ENCODE data around the gene ADORA1. TPM values are rescaled to one million over a fixed set of nuclear protein-coding genes. Genes with fewer than 3 reads are reported as not detected.

ADORA1 gene
- polyA plus RNA-seq, 1 of the 3 experiments (the other 2 are of a cell fraction): 4.8 TPM

DNA sequence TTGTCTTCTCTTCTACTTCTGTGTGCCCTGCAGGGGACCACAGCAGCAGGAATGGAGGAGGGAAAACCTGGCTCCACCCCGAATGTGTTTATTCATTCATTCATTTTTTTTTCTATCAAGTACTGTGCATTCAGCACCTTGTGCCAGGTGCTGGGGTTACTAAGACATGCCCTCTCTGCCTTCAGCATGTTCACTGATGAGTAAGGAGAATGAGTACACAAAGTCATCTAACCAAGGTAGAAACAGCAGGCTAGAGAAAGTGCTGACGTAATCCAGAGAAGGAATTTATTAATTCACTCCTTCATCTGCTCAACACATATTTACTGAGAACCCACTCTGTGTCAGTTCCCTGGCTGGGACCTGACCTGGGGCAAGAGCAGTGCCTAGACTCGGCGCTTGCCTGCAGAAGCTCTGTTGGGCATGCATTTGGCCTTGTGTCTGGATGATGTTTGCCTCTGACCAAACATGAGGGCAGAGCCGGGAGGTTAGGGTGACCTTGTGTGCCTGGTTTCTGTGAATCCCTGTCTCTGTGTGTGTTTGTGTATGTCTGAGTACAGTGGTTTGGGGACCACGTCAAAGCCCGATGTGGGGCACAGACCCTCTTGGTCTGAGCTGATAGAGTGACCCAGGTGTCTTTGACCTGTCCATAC lies 38.4 kb upstream of the ADORA1 start (continued):
- TF ChIP-seq, protein P1, sequence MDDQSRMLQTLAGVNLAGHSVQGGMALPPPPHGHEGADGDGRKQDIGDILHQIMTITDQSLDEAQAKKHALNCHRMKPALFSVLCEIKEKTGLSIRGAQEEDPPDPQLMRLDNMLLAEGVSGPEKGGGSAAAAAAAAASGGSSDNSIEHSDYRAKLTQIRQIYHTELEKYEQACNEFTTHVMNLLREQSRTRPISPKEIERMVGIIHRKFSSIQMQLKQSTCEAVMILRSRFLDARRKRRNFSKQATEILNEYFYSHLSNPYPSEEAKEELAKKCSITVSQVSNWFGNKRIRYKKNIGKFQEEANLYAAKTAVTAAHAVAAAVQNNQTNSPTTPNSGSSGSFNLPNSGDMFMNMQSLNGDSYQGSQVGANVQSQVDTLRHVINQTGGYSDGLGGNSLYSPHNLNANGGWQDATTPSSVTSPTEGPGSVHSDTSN (IDR thresholded peaks at IDR 0.05): no peak
- TF ChIP-seq TEAD4 (IDR thresholded peaks at IDR 0.05; ENCODE audit: borderline replicate concordance, insufficient read depth) (no peak), EZH2phosphoT487 (IDR thresholded peaks at IDR 0.05; ENCODE audit: borderline replicate concordance, low read depth) (no peak), FOSL2 (IDR thresholded peaks at IDR 0.05; ENCODE audit: borderline replicate concordance, low read depth) (no peak), CHD2 (IDR thresholded peaks at IDR 0.05; ENCODE audit: low read length, partially characterized antibody) (no peak), FOXM1 (IDR thresholded peaks at IDR 0.05; ENCODE audit: low read depth) (no peak), JUND (IDR thresholded peaks at IDR 0.05) (no peak), GABPA (IDR thresholded peaks at IDR 0.05; ENCODE audit: low read depth) (no peak)
- TF ChIP-seq, protein P2, sequence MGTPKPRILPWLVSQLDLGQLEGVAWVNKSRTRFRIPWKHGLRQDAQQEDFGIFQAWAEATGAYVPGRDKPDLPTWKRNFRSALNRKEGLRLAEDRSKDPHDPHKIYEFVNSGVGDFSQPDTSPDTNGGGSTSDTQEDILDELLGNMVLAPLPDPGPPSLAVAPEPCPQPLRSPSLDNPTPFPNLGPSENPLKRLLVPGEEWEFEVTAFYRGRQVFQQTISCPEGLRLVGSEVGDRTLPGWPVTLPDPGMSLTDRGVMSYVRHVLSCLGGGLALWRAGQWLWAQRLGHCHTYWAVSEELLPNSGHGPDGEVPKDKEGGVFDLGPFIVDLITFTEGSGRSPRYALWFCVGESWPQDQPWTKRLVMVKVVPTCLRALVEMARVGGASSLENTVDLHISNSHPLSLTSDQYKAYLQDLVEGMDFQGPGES (IDR thresholded peaks at IDR 0.05; ENCODE audit: low read depth, low read length): no peak

DNA sequence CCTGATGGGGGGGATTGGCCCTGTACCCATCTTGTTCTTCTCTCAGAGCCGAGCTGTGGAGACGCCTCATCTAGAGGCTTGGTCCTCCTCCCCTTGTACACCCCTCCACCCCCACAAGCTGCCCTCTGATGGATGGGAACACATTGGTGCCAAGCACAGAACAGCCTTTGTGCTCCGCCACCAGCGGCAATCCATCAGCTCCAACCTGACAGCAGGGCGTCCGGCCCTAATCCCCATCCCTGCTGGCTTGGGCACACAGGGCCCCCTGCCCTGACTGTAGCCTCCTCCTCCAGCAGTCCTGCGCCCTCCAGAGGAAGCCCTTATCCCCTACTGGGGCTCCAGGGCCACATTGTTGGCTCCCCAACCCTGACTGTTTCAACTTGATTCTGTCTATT lies 37.9 kb upstream of the ADORA1 start:
- Histone ChIP-seq H4K20me1 (ENCODE audit: insufficient read depth) (no peaks in the 10 kb centered on the region), H3K9ac (no peak overlapping the region), H3K9me3 (0 out of 2 replicates have a peak, but pooled peaks cover under 1% of the 10 kb centered on the region), H3K27me3 (ENCODE audit: insufficient read depth) (no peaks in the 10 kb centered on the region; the same call in 1 of the 2 replicates), H3F3A (replicated peaks; ENCODE audit: insufficient read depth) (no peaks in the 10 kb centered on the region), H3K36me3 (replicated peaks in 1 of 2; ENCODE audit: control insufficient read depth in 1 of 2, insufficient read depth in 2 of 2, low read length in 1 of 2) (no peaks in the 10 kb centered on the region), H3K27ac (ENCODE audit: low read depth in 2 of 2, low read length in 1 of 2) (no peak overlapping the region), H3K4me1 (ENCODE audit: control insufficient read depth in 1 of 2, insufficient read depth in 2 of 2, low read depth in 1 of 2, low read length in 1 of 2) (no peaks in the 10 kb centered on the region; a peak in 1 of 4 replicates), H3K4me3 (ENCODE audit: low read depth in 2 of 2, low read length in 1 of 2) (no peak overlapping the region), H2AFZ (ENCODE audit: low read depth) (no peak overlapping the region), H3K9me2 (no peaks in the 10 kb centered on the region), H3K4me2 (no peak overlapping the region), H3K79me2 (ENCODE audit: insufficient read depth) (no peaks in the 10 kb centered on the region)
- ChIA-PET POLR2A (no interaction called here), CTCF (interaction anchor here (0.5 to 1.3 kb wide), 3 partner anchors 127 to 147 kb away, joined by 3 read pairs; no protein-coding TSS in a partner anchor)
- TF ChIP-seq EP300 (IDR thresholded peaks at IDR 0.05; ENCODE audit: borderline replicate concordance in 1 of 2, low read depth in 1 of 2, low read length in 1 of 2) (no peak), GATA2 (CRISPR knock-in tag; IDR thresholded peaks at IDR 0.05) (no peak)
- WGBS (ENCODE audit: low lambda C conversion rate): 69% methylated on average over 4 of the region's 7 CpGs
- DNase-seq: no peak

Measured in SK-N-SH (cell line).